GM18909 (cell line): Measurements from ENCODE around the gene NOTUM.

ENCODE experiments used
- ATAC-seq: cut with Tn5 transposase; IDR thresholded peaks from one replicate; pipeline ENCODE4 v1.9.1; 2021; ENCODE audit warnings: mild to moderate bottlenecking; ENCODE audit not compliant: unreplicated experiment, poor library complexity

NOTUM gene

GRCh38 chr17:81941484-81942166 is 19.4 kb downstream of the NOTUM start:
- no peak for ATAC-seq

- ATAC-seq, result no peak
Measured at GRCh38 chr17:81940538-81941483, 20.2 kb downstream of the NOTUM start.

DNA sequence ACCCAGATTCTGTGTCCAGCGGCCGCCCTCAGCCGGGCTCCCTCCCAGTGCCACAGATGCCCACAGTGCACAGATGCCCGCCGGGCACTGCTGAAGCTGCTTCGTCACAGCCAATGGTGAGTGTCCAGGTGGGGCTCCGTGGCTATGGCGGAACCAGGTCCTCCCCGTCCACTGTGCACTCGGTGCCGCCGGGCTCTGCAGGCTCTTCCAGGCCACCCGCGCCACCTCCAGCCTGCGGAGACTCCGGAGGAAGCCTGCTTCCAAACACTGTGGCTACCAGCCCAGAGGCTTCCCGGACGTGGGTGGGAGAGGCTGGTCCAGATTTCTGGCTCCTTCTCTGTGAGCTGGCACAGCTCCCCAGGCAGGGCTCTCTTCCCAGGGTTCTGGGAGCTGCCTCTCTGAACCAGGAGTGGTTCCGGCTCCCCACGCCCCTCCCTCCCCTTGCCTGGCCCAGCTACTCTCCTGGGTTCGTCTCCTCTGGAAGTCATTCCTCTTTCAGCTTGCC is 21.1 kb downstream of the NOTUM start:
- ATAC-seq, result no peak

- ATAC-seq, result no peak
Measured at GRCh38 chr17:81939218-81939617, 21.8 kb downstream of the NOTUM start.

GRCh38 chr17:81935709-81936084 is 25.3 kb downstream of the NOTUM start:
- ATAC-seq, result no peak

GRCh38 chr17:81934850-81935708 is 25.9 kb downstream of the NOTUM start:
- no peak for ATAC-seq

DNA sequence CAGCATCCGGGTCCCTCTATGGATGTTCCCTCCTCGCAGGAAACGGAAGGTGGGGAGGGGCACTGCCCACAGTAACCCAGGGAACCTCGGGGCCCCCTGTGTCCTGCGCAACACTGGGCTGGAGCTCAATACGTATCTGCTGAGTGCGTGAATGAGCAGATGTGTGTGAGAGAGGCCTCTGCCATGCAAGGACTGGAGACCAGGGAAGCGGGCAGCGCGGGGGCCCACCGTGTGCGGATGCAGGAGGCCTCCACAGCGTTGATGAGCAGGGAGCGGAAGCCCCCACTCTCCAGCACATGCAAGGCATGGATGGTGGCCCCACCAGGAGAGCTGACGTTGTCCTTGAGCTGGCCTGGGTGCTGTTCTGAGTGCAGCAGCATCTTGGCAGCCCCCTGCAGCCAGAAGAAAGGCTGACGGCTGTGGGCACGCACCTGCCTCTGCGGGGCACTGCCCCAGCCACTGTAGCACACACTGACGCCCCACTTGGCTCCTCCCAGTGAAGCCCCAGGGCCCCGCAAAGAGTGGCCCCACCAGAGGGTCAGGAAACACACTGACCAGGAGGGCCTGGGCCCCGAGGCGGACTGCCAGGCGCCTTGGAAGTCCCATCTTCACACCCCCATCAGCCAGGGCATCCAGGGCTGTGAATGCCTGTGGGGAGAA is 26.8 kb downstream of the NOTUM start:
- ATAC-seq, result no peak

DNA sequence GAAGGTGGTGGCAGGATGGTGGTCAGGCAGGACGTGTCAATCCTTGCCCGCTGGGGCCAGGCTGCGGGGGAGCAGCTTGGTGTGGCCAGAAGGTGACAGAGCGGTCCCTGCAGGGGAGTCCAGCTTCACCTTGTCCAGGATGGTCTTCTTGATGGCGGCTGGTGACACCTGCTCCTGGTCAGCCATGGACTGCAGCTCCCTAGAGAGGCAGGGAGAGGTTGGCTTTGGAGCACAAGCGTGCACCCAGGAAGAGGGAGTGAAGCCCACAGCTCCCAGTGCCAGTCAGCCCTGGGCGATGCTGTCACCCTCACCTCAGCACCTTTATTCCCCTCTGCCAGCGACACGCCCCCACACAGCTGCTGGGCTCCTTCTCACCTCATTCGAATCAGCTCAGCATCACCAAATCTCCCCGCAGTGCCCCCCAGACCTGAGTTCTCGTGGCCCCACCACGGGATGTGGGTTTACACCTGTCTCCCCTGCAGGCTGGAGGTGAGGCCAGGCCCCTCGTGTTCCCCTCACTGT is 27.7 kb downstream of the NOTUM start:
- no peak for ATAC-seq

DNA sequence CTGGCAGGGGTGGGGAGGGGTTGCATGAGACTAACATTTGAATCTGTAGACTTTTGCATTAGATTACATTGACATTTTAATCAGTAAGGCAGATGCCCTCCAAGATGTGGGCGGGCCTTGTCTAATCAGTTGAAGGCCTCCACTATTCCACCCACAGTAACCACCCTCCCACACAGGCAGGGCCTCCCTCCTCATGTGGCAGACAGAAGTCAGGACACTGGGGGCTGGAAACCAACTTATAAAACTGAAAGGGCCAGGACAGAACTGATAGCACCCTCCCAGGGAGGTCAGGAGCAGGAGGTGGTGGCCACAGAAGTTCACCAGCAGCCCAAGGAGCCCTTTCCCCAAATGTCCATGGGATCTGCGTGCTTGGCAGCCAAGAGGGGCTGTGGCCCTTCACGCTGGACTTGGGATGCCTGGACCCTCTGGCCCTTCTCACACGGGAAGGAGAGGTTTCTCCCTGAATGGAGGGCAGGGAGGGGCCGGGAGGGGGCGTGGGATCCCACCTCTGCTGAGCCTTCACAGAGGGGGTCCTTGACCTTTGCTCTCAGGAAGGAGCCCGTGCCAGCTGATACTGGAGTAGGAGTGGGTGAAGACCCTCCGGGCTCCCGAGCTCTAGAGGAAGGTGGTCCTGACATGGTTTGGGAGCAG is 28.5 kb downstream of the NOTUM start:
- no peak for ATAC-seq

DNA sequence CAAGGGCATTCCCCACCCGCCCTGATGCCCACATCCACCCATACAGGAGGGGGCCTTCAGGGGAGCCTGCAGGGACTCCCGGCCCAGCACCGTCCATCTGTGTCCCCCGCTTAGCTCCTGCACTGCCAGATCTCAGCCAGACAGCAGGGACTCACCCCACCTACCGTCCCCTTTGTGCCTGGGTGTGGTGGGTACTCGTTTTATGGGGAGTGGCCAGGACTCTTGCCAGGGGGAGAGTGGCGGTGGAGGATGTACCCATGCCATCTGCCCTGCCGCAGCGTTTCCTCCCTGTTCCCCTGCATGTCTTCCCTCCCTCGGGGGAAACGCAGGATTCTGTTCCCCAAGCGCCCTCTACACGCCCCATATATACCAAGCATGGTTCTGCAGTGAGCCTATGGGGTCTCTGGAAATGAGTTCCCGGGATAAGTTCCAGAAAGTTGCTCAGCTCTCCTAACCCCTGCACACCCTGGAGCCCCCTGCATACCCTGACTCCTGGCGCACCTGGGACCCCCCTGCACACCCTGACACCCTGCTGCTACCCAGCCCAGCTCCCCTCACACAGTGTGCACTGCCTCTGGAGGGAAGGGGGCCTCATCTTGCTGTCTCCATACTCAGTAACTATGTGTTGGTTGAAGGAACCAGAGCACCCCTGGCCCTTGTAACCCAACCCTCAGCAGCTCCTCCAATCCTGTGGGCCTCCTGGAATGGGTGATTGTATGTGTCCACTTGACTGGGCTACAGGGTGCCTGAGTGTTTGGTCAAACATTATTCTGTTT is 29.2 kb downstream of the NOTUM start:
- no peak for ATAC-seq

GRCh38 chr17:81931189-81931556 is 29.8 kb downstream of the NOTUM start:
- no peak for ATAC-seq

GRCh38 chr17:81930142-81931125 is 30.6 kb downstream of the NOTUM start:
- no peak for ATAC-seq

- ATAC-seq, result no peak
Measured at GRCh38 chr17:81929253-81930141, 31.5 kb downstream of the NOTUM start.

DNA sequence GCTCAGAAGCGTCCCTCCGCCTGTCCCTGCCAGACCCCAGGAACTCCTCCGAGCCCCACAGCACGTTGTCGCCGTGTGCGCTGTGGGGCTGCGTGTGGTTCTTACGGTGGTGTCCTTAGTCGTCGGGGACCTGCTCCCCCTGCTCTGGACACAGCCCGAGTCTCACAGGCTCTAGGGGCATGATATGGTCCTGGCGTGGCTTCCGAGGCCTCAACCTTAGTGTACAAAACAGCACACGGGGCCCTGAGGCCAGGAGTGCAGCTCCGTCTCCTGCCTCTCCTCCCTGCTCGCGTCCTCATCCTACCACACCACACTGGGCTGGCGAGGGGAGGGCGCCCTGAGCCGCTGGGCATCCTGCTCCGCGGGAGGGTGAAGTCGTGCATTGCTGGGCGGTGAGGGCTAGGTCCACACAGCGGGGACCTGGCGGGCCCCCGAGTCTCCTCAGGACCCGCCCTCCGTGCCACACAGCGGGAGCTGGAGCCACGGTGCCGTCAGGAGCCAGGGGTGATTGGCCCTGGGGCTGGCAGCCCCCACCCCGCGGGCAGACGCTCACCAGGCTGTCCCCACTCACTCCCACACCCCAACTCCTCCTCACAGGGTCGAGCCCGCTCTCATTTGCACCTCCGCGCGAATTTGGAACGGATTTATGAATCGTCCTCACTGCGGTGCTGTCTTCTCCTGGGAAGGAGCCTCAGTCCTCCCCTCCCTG is 32.3 kb downstream of the NOTUM start:
- ATAC-seq, result no peak

GRCh38 chr17:81927653-81928543 is 33.1 kb downstream of the NOTUM start, which contains the start of gene MAFG:
TSS of gene MAFG (minus strand) at chr17:81927735. CDS start at chr17:81923185, 4,550 bp downstream.
- peak; percentile 62 for ATAC-seq
